ENCODE data around the gene GTPBP1. TPM values are rescaled to one million over a fixed set of nuclear protein-coding genes. Genes with fewer than 3 reads are reported as not detected.

Gene GTPBP1
- total and polyA plus RNA-seq, 2 donors (not counting 3 experiments of a cell fraction or from before 2014, with no cell fraction given) = 29.8 to 50.3 TPM

DNA sequence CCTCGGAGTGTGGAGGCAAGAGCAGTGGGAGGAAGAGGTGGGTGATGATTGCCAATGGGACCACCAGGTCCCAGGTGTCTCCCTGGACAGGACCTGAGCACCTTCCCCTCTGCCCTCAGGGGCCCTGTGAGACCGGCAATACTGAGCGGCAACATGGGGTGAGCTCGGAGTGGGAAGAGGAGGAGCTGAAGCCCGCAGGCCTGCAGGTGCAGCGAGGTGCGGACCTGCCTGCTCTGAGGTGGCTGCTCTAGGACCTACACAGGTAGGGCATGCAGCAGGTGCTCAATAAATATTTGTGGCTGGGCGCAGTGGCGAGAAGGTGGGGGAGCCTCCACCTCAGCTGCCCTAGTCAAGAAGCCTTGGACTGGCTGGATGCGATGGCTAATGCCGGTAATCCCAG is 62.3 kb downstream of the GTPBP1 start:
- Histone ChIP-seq H3K4me3 (replicated peaks in 1 of 3; ENCODE audit: insufficient read depth in 1 of 3, low read depth in 1 of 3, low read length in 3 of 3) (no peak overlapping the region), H3K9ac (replicated peaks; ENCODE audit: extremely low read depth, insufficient read depth, low read length) (no peak overlapping the region), H2AFZ (ENCODE audit: low read depth, low read length) (no peak overlapping the region), H3K27me3 (ENCODE audit: control insufficient read depth in 2 of 2, insufficient read depth in 2 of 2, low read length in 2 of 2) (no peaks in the 10 kb centered on the region), H3K36me3 (ENCODE audit: control insufficient read depth in 2 of 2, extremely low read depth in 1 of 2, insufficient read depth in 2 of 2, low read length in 2 of 2) (no peaks in the 10 kb centered on the region), H3K4me1 (ENCODE audit: control insufficient read depth, extremely low read depth, insufficient read depth, low read length) (no peaks in the 10 kb centered on the region), H3K79me2 (ENCODE audit: control insufficient read depth, insufficient read depth, low read length) (no peaks in the 10 kb centered on the region), H3K4me2 (ENCODE audit: insufficient read depth, low read length) (no peak overlapping the region), H3K9me3 (replicated peaks; ENCODE audit: control insufficient read depth, insufficient read depth, low read length) (no peaks in the 10 kb centered on the region), H3K27ac (ENCODE audit: insufficient read depth, low read depth, low read length) (no peak overlapping the region), H4K20me1 (replicated peaks; ENCODE audit: control insufficient read depth, extremely low read depth, insufficient read depth, low read length) (no peaks in the 10 kb centered on the region), H3K9me1 (replicated peaks; ENCODE audit: control insufficient read depth, extremely low read depth, insufficient read depth, low read length) (no peaks in the 10 kb centered on the region)
- CTCF ChIA-PET = interaction anchor here (1.3 to 5.9 kb wide), 21 partner anchors 9 to 713 kb away, joined by 3 to 208 read pairs (median 20); partner anchors contain the start of genes CBX6, DNAL4, NPTXR and SUN2
- dilution Hi-C loops (cut with MboI; ENCODE audit: extremely low pct_ligation_motif_present, low sequenced_read_pairs) = no loop called here
- TF ChIP-seq POLR2AphosphoS5 (IDR thresholded peaks at IDR 0.05; ENCODE audit: insufficient read depth, low read depth, low read length) (no peak), POLR2A (IDR thresholded peaks at IDR 0.05; ENCODE audit: low read depth, low read length) (no peak), JUN (IDR thresholded peaks at IDR 0.05; ENCODE audit: borderline replicate concordance, insufficient read depth, insufficient read length, low read depth) (no peak), EZH2 (IDR thresholded peaks at IDR 0.05; ENCODE audit: borderline replicate concordance, low read depth, low read length, severe bottlenecking) (no peak), GATA2 (IDR thresholded peaks at IDR 0.05; ENCODE audit: insufficient read depth, insufficient read length, low read depth, low read length) (no peak)
- TF ChIP-seq, protein P1, sequence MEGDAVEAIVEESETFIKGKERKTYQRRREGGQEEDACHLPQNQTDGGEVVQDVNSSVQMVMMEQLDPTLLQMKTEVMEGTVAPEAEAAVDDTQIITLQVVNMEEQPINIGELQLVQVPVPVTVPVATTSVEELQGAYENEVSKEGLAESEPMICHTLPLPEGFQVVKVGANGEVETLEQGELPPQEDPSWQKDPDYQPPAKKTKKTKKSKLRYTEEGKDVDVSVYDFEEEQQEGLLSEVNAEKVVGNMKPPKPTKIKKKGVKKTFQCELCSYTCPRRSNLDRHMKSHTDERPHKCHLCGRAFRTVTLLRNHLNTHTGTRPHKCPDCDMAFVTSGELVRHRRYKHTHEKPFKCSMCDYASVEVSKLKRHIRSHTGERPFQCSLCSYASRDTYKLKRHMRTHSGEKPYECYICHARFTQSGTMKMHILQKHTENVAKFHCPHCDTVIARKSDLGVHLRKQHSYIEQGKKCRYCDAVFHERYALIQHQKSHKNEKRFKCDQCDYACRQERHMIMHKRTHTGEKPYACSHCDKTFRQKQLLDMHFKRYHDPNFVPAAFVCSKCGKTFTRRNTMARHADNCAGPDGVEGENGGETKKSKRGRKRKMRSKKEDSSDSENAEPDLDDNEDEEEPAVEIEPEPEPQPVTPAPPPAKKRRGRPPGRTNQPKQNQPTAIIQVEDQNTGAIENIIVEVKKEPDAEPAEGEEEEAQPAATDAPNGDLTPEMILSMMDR (IDR thresholded peaks at IDR 0.05; ENCODE audit: extremely low read depth in 1 of 2, insufficient read depth in 1 of 2, low read depth in 1 of 2, low read length in 2 of 2) = no peak
- TF ChIP-seq, protein P2, sequence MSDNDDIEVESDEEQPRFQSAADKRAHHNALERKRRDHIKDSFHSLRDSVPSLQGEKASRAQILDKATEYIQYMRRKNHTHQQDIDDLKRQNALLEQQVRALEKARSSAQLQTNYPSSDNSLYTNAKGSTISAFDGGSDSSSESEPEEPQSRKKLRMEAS (IDR thresholded peaks at IDR 0.05; ENCODE audit: insufficient read depth, insufficient read length) = no peak
- intact Hi-C loops (cut with micrococcal nuclease) = loop anchor here (2.0 kb wide), 2 partner anchors 103 to 351 kb away; no protein-coding TSS in a partner anchor
- FAIRE-seq (no peak), DNase-seq (ENCODE audit: low read depth, low spot score) (no peak)
- no TSS peak for BruUV-seq (replicated peaks)
- POLR2A ChIA-PET = interaction anchor here (0.5 to 1.7 kb wide), 2 partner anchors 102 to 234 kb away, joined by 5 to 6 read pairs; no protein-coding TSS in a partner anchor
